Fibroblast of pulmonary artery (primary cell): ENCODE data around the gene TDRD5.

Experiments used
- DNase-seq: peaks from one replicate; pipeline ENCODE4 v3.0.0-alpha.2; 2010; ENCODE audit warnings: low read depth
- H3K4me3 ChIP-seq: replicated peaks from 2 replicates; pipeline ENCODE4 v1.5.1; 2011; ENCODE audit warnings: low read depth, mild to moderate bottlenecking, control low read depth, low read length, moderate library complexity
- CTCF ChIP-seq: IDR thresholded peaks from 2 replicates; pipeline ENCODE4 v1.5.1; 2011; ENCODE audit warnings: mild to moderate bottlenecking, control low read depth, low read length, inconsistent platforms; ENCODE audit errors: missing control alignments

The TDRD5 gene

GRCh38 chr1:179601093-179601492, 9.5 kb downstream of the TDRD5 start:
- DNase-seq = no peak
- no peak for TF ChIP-seq CTCF
- no peak overlapping the region for H3K4me3 ChIP-seq

- H3K4me3 ChIP-seq = no peak overlapping the region
- TF ChIP-seq CTCF = no peak
- DNase-seq = no peak
Observed at GRCh38 chr1:179612361-179612760, 20.7 kb downstream of the TDRD5 start.

DNA sequence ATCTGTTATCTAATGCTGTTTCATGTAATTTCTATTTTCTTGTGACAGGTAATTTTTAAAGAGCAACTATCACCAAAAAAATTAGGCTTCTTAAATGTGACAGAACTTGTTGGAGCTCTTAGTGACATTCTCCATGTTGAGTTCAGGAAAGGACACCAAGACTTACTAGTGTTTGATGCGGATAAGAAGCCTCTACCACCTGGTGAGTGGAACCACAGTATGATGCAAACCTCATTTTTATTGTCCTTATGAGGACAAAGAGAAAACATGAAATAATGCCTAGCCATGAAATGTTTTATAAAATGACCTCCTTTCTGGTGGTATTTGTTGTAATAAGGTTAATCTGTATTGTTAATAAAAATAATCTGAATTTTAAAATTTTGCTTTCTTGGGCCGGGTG, 39.1 kb downstream of the TDRD5 start:
- no peak for TF ChIP-seq CTCF
- H3K4me3 ChIP-seq = no peak overlapping the region
- DNase-seq = no peak

- TF ChIP-seq CTCF = no peak
- H3K4me3 ChIP-seq = no peak overlapping the region
- no peak for DNase-seq
Observed at GRCh38 chr1:179632868-179633267, 41.2 kb downstream of the TDRD5 start.

- no peak overlapping the region for H3K4me3 ChIP-seq
- no peak for DNase-seq
- no peak for TF ChIP-seq CTCF
Observed at GRCh38 chr1:179637211-179637860, 45.7 kb downstream of the TDRD5 start.

GRCh38 chr1:179661018-179661417, 69.4 kb downstream of the TDRD5 start:
- H3K4me3 ChIP-seq = no peak overlapping the region
- no peak for DNase-seq
- TF ChIP-seq CTCF = no peak

DNA sequence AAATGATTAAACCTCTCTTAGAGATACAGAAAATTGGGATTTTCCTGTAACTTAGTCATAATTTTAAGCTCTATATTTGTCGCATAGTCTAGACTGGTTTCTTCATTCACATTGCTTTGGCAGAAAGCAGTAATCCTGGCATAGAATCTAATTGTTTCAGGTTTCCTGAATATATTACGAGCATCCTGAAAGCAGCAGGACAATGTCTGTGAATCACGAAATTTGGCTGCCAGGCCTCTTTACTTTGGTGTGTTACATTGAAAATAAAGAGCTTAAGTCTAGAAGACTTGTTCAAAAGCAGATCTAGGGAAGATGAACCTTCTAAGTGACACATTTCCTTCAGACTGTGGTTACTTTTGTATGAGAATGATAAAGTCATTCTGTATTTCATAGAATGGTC, 72.2 kb downstream of the TDRD5 start:
- no peak for TF ChIP-seq CTCF
- H3K4me3 ChIP-seq = no peak overlapping the region
- DNase-seq = peak; percentile 23
